Transverse colon (tissue), 4 donors: Measurements from ENCODE around the gene WSCD2. TPM values are rescaled to one million over a fixed set of nuclear protein-coding genes. Genes with fewer than 3 reads are reported as not detected.

Source experiments
- DNase-seq: peaks from one replicate; pipeline ENCODE4 v3.0.0-alpha.2; 2019
- H3K27ac ChIP-seq, 4 donors: fragments of 200-600 bp; sonication (generic); 2 replicates each; pipeline ENCODE4 v1.5.1; 2016 to 2018; ENCODE audit warnings: inconsistent platforms in 4 of 4
- H3K27me3 ChIP-seq: fragments of 200-600 bp; sonication (generic); 2 replicates; pipeline ENCODE4 v1.5.1; 2017; ENCODE audit warnings: inconsistent platforms
- H3K36me3 ChIP-seq, 4 donors: fragments of 200-600 bp; sonication (generic); 2 replicates each; pipeline ENCODE4 v1.5.1; 2017 to 2019; ENCODE audit warnings: inconsistent platforms in 4 of 4
- H3K4me1 ChIP-seq, 4 donors: fragments of 200-600 bp; sonication (generic); 2 replicates each; pipeline ENCODE4 v1.5.1; 2017 to 2020; ENCODE audit warnings: inconsistent platforms in 4 of 4
- H3K4me3 ChIP-seq, 4 donors: fragments of 200-600 bp; sonication (generic); 1 replicate in 1 of 4; 2 replicates in 3 of 4; pipeline versions ENCODE4 v1.5.1 to v1.6.1; 2017 to 2019; ENCODE audit warnings: inconsistent platforms in 4 of 4
- H3K9me3 ChIP-seq, 2 donors: fragments of 200-600 bp; sonication (generic); 2 replicates each; pipeline ENCODE4 v1.5.1; 2017 to 2019; ENCODE audit warnings: inconsistent platforms in 2 of 2
- CTCF ChIP-seq, 5 experiments: fragments of 200-600 bp in 3 of 5; fragments of 450-650 bp in 2 of 5; sonication (generic) in 3 of 5; IDR thresholded peaks; 1 replicate in 2 of 5; 2 replicates in 3 of 5; pipeline ENCODE4 v1.5.1; 2016 to 2017; ENCODE audit warnings: antibody characterized with exemption in 5 of 5, inconsistent platforms in 3 of 5, mild to moderate bottlenecking in 2 of 5, moderate library complexity in 1 of 5
- EP300 ChIP-seq: sonication (generic); formaldehyde crosslinking; IDR thresholded peaks from one replicate; pipeline ENCODE4 v1.6.1; 2017; ENCODE audit warnings: antibody characterized with exemption, low read depth
- POLR2A ChIP-seq: fragments of 450-650 bp; IDR thresholded peaks from one replicate; pipeline ENCODE4 v1.6.1; 2016; ENCODE audit warnings: antibody characterized with exemption, mild to moderate bottlenecking, moderate library complexity
- POLR2AphosphoS5 ChIP-seq, 3 donors: sonication (generic); formaldehyde crosslinking; IDR thresholded peaks; one replicate each; pipeline ENCODE4 v1.6.1; 2016; ENCODE audit warnings: antibody characterized with exemption in 3 of 3
- WGBS, 2 donors: methylation state at CpG; one replicate each; pipeline ENCODE4 v1.1.5; 2018; ENCODE audit warnings: low coverage in 1 of 2; 5-methylcytosine and 5-hydroxymethylcytosine counted together
- in situ Hi-C, 4 donors: fragments of 200-750 bp; cut with MboI; loops; one replicate each; pipeline versions ENCODE4 v1.15.0 to v1.15.1; 2017; ENCODE audit warnings: low sequenced_read_pairs in 3 of 4, low pct_ligation_motif_present in 1 of 4, low pct_unique_long_range_greater_than_20kb in 1 of 4
- intact Hi-C: fragments of 100-400 bp; cut with DNase I; formaldehyde crosslinking; loops from one replicate; pipeline ENCODE4 v1.15.1; 2023; ENCODE audit warnings: low total_unique reads
- total RNA-seq, 4 donors: library from RNA; depleted of rRNA; stranded (reverse); fragments of >200 nt; gene quantifications; one replicate each; pipeline ENCODE4 v1.1.0, GENCODE V29; 2016

Gene WSCD2
- total RNA-seq, 4 donors from 2014 or later: 0.16 to 46.6 (median 1.1) TPM; not detected in 1

GRCh38 chr12:108126990-108127501 is 2.0 kb upstream of the WSCD2 start:
- no peak overlapping the region for H3K4me3 ChIP-seq
- peak overlapping the region in 2 of 4 donors; percentile 38 to 60 for H3K27ac ChIP-seq
- no peak for TF ChIP-seq CTCF (IDR thresholded peaks at IDR 0.05)
- no peak for TF ChIP-seq POLR2A
- TF ChIP-seq EP300: peak; percentile 57
- peak; percentile 32 to 71 (median 38) for TF ChIP-seq POLR2AphosphoS5 (IDR thresholded peaks at IDR 0.05)
- 49 to 80% methylated on average over 1 to 10 of the region's 10 CpGs for WGBS, 2 donors
- intact Hi-C loops: no loop called here
- no peaks in the 10 kb centered on the region for H3K9me3 ChIP-seq
- DNase-seq: no peak
- in situ Hi-C loops: no loop called here
- H3K4me1 ChIP-seq: peaks cover 0 to 14% (median 9%) of the 10 kb centered on the region in 4 donors
- H3K27me3 ChIP-seq: peaks cover 39% of the 10 kb centered on the region
- H3K36me3 ChIP-seq: no peaks in the 10 kb centered on the region

DNA sequence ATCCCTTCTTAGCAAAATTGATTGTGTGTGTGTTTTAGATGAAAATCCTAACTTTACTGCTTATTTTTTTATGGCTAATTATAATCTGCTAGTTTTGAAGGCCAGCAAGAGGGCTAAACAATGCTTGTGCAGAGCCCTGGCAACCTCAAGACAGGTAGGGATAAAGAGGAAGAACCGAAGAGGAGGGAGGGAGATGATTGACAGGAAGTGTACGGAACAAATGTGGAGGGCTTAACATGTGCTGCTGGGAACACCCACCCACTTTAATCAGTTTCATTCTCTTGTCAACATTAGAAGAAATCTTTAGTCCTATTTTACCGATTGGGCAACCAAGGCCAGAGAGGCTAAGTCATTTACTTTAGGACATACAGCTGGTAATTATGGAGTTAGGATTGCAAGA is 1.4 kb upstream of the WSCD2 start:
- Histone ChIP-seq H3K27ac (peak overlapping the region in 3 of 4 donors; percentile 14 to 60 (median 49)), H3K4me3 (no peak overlapping the region), H3K27me3 (peaks cover 39% of the 10 kb centered on the region), H3K36me3 (no peaks in the 10 kb centered on the region), H3K4me1 (peaks cover 0 to 14% (median 9%) of the 10 kb centered on the region in 4 donors), H3K9me3 (no peaks in the 10 kb centered on the region)
- no peak for TF ChIP-seq POLR2A
- no peak for TF ChIP-seq CTCF (IDR thresholded peaks at IDR 0.05)
- TF ChIP-seq POLR2AphosphoS5 (IDR thresholded peaks at IDR 0.05): no peak
- TF ChIP-seq EP300: no peak
- in situ Hi-C loops: no loop called here
- intact Hi-C loops: no loop called here
- no peak for DNase-seq
- WGBS, 2 donors: 37 to 41% methylated on average over 2 to 3 of the region's 3 CpGs

DNA sequence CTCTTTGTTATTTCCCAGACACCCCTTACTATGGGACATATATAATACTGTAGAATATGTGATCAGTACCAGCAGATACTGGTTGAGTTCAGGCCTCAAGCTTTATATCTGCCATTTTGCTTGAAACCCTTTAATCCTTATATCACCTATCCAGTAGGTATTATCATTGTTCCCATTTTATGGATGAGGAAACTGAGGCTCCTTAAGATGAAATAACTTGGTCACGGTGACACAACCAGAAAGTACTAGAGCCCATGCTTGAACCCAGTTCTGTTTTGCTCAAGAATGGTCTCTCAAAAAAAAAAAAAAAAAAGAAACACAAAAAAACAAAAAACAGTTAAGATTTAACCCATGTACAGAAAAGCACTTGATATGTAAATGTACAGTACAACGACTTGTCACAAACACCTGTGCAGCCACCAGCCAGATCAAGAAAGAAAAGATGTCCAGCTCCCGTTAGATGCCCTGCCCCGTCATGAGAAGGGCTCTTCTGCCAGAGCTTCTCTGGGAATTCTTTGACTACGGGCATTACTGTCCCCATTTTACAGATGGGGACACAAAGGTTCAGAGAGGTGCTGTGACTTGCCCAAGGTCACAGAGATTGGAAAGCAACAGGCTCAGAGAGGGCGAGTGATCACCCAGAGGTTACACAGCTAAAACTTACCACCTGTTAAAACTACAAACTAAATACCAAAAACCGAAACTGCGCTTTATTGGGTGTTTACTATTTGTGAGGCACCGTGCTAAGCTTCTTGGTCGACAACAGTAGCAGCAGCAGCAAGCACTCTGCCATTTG is 669 bp upstream of the WSCD2 start:
- intact Hi-C loops (no loop called here), in situ Hi-C loops (no loop called here)
- H3K27ac ChIP-seq: peak overlapping the region; percentile 39 to 82 (median 72)
- H3K9me3 ChIP-seq: no peaks in the 10 kb centered on the region
- H3K27me3 ChIP-seq: peaks cover 39% of the 10 kb centered on the region
- no peaks in the 10 kb centered on the region for H3K36me3 ChIP-seq
- TF ChIP-seq POLR2AphosphoS5 (IDR thresholded peaks at IDR 0.05): no peak
- TF ChIP-seq POLR2A: no peak
- no peak for TF ChIP-seq EP300
- TF ChIP-seq CTCF (IDR thresholded peaks at IDR 0.05): no peak
- DNase-seq: no peak
- 63 to 83% methylated on average over 5 to 10 of the region's 10 CpGs for WGBS, 2 donors
- H3K4me1 ChIP-seq: peaks cover 0 to 14% (median 9%) of the 10 kb centered on the region in 4 donors
- H3K4me3 ChIP-seq: peak overlapping the region in 2 of 4 donors; percentile 42 to 47

GRCh38 chr12:108131035-108131434 is 1.9 kb downstream of the WSCD2 start:
- in situ Hi-C loops: no loop called here
- Histone ChIP-seq H3K27ac (no peak overlapping the region), H3K4me1 (peaks cover 0 to 14% (median 9%) of the 10 kb centered on the region in 4 donors), H3K9me3 (no peaks in the 10 kb centered on the region), H3K27me3 (peaks cover 39% of the 10 kb centered on the region), H3K4me3 (no peak overlapping the region), H3K36me3 (no peaks in the 10 kb centered on the region)
- DNase-seq: no peak
- TF ChIP-seq POLR2A (no peak), CTCF (IDR thresholded peaks at IDR 0.05) (no peak), EP300 (no peak), POLR2AphosphoS5 (IDR thresholded peaks at IDR 0.05) (no peak)
- intact Hi-C loops: no loop called here
- WGBS, 2 donors: 77 to 100% methylated on average over 1 to 3 of the region's 3 CpGs
